Heart left ventricle (tissue), 13 donors: ENCODE measurements around the gene LEFTY1.

Experiments used
- CTCF ChIP-seq, 12 donors: fragments of 200-600 bp; sonication (generic) in 4 of 12; IDR thresholded peaks; one replicate each; pipeline versions ENCODE4 v1.5.0 to v1.8.0; 2018 to 2022; ENCODE audit warnings: antibody characterized with exemption in 12 of 12, mild to moderate bottlenecking in 5 of 12
- POLR2A ChIP-seq, 2 donors: fragments of 450-650 bp; IDR thresholded peaks; one replicate each; pipeline ENCODE4 v1.6.1; 2017; ENCODE audit warnings: antibody characterized with exemption in 2 of 2, mild to moderate bottlenecking in 2 of 2, moderate library complexity in 2 of 2
- donor health status: ischemic (EF 13 %, LVEDD 7.1; RV severe dilation, severe dysfunction).
- donor health status: DM: no; HTN: yes; CAD: no.
- donor health status: DM: no; HTN: no; CAD: no.
- donor health status: ischemic (EF 25% LVEDD 6.9; RV normal size, moderate dysfunction).
- donor health status: ischemic (EF 25% LVEDD 5.7; RV mildly dilated, moderate dysfunction).
- donor health status: ischemic (EF 35%, LVEDD 5.7; RV mildly dilated, moderate dysfunction).
- donor health status: nonischemic (EF 11% LVEDD 7.7; RV severe dilation, severe dysfunction).
- donor health status: DM: yes; HTN: yes; CAD: no.
- donor health status: PGD.
- donor health status: ischemic (EF 29% LVEDD 5.4; RV normal size, mild dysfunction).
- donor health status: nonischemic (EF 23%, LVEDD 6.1; RV moderate dilation, normal function).

GRCh38 chr1:225848030-225848955 is 40.7 kb downstream of the LEFTY1 start:
- TF ChIP-seq POLR2A (IDR thresholded peaks at IDR 0.05) (no peak), CTCF (IDR thresholded peaks at IDR 0.05) (no peak)
